GM03348 (cell line): ENCODE data around the gene ZNF329.
"Not testable (repeated sequence)": the region's sequence is repeated elsewhere in the genome, so short reads cannot be mapped to it uniquely, and the experiment has no call there.

Experiments used
- DNase-seq: peaks from one replicate; pipeline ENCODE4 v3.0.0; 2012; ENCODE audit warnings: low spot score

The ZNF329 gene

GRCh38 chr19:58150328-58150921 is at the start of gene ZNF329:
Gene ZNF329, minus strand, starts transcription at chr19:58150789. Its CDS starts 21,286 bp downstream, at chr19:58129503.
- DNase-seq: peak; percentile 99

- no peak for DNase-seq
These were observed 46.5 kb upstream of the ZNF329 start for GRCh38 chr19:58196901-58197616.

- DNase-seq: no peak
These were observed 33.2 kb upstream of the ZNF329 start for GRCh38 chr19:58183817-58184215.

DNA sequence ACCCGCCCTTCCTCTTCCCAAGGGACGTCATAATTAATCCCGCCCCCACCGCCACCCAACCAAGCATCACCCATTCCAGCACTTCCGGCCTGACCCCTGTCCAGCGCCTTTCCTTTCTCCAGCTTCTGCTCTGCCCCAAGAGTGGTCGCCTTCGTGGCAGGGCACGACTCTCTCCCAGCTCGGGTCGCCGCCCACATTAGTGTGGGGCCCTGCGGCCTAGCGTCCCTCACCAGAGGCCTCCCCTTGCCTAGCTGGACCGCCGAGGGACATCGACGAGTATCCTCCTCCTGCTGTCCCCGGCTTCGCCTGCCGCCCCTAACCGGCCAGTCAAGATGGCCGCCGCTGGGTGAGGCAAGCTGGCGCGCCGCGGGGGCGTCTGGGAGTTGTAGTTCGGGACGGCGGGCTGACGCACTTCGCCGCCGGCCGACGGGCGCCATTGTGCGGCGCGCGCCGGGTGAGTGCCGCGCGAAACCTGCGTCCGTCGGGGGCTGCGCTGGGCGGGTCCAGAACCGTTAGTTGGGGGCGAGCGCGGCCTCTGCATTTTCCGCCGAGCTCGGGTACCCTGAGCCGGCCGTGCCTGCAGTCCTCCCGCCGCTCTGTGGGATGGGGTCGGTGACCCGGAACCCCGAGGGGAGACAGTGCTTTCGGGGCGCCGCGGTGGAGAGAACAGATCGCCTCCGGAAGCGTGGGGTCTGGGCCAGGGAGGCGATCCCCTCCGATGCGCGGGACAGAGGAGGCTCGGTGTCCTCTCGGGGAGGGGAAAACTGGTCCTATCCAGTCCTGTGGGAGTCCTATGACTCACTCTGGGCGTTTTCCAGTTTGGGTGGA is 32.6 kb upstream of the ZNF329 start, which contains the start of gene ZNF274:
TSS of gene ZNF274 (plus strand) at position 73 of the 828 bp plus-strand sequence. CDS start 905 bp downstream, outside the sequence.
- DNase-seq: peak; percentile 96

- DNase-seq: peak; percentile 95
These were observed 32.0 kb upstream of the ZNF329 start for GRCh38 chr19:58182577-58182988.

GRCh38 chr19:58181902-58182576 is 31.4 kb upstream of the ZNF329 start:
- DNase-seq: no peak

DNA sequence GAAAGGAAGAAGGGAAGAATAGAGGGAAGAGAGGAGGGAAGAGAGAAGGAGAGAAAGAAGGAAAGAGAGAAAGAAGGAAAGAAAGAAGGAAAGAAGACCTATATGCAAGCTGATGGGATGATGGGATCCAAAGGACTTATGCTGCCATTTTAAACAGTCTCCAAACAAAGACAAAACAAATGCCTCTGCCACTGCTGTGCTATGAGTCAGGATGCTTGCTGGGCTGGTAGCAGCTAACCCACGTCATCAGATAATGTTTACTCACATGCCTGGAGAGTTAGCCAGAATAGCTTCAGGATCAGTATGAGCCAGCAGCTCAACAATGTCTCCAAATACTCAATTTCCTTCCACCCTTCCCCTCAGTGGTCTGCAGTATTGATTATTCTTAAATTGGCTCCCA is 20.3 kb upstream of the ZNF329 start:
- no peak for DNase-seq

DNA sequence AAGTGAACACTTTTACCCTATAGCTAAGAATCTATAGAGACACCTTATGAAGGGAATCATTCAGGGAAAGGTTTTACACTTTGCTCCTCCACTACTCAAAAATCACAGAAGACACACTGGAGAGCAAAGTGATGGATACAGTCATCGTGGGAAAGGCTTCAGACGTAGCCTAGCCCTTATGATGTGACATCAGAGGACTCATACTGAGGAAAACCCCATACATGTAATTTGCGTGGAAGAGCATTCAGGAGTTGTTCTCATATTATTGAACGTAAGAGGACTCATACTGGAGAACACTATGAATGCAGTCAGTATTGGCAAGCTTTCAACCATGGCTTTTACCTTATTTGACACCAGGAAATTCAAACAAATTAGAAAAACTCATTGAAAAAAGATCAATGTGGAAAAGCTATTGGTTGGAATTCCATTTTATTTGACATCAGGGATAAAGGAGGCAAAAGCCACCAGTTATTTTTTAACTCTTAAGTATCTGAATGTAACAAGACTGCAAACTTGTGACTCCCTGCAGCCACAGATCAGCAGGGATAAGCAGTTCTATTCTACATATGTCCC is 16.2 kb upstream of the ZNF329 start:
- no peak for DNase-seq

- DNase-seq: no peak
These were observed 15.7 kb upstream of the ZNF329 start for GRCh38 chr19:58166268-58166667.

DNA sequence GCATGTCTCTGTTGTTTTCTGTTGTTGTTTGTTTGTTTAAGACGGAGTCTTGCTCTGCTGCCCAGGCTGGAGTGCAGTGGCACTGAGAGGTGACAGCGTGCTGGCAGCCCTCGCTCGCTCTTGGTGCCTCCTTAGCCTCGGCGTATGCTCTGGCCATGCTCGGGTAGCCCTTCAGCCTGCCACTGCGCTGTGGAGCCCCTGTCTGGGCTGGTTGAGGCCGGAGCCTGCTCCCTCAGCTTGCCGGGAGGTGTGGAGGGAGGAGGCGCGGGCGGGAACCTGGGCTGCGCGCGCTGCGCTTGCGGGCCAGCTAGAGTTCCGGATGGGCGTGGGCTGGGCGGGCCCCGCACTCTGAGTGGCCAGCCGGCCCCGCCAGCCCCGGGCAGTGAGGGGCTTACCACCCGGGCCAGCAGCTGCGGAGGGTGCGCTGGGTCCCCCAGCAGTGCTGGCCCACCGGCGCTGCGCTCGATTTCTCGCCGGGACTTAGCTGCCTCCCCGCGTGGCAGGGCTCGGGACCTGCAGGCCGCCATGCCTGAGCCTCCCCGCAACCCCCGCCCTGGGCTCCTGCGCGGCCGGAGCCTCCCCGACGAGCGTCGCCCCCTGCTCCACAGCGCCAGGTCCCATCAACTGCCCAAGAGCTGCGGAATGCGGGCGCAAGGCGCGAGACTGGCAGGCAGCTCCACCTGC is 6.6 kb upstream of the ZNF329 start:
- DNase-seq: no peak

- DNase-seq: peak; percentile 97
These were observed 4.4 kb upstream of the ZNF329 start for GRCh38 chr19:58154679-58155648.

DNA sequence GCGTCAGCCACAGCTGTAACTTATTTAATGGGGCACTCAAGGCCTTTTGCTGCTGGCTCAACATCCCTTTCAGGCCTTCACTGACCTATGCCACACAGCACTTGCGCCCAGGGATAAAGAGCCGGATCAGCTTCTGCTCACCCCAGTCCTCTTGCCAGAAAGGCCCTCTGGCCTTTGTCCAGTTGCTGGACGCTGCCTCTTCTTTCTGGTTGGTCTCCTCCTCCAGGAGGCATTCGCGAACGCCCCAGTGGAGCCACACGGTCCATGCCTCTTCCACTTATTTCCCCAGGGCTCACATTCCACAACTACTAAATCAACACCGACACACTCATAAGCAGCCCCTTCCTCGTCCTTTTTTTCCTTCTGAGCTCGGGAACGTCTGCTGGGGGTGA is 3.7 kb upstream of the ZNF329 start:
- peak; percentile 58 for DNase-seq

DNA sequence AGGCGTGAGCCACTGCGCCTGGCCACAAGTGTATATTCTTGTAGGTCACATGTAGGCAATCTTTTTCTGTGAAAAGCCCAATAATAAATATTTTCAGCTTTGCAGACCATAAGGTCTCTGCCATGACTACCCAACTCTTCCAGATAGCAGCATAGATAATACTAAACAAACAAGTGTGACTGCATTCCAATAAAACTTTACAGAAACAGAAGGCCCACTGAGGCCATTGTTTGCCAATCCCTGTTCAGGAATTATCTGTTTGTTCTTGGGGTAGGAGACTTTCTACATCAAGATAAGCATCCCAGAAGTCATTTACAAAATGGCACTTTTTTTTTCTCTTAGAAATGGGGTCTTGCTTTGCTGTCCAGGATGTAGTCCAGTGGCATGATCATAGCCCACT is 2.8 kb upstream of the ZNF329 start:
- DNase-seq: no peak

GRCh38 chr19:58147475-58147874 is 3.1 kb downstream of the ZNF329 start:
- DNase-seq: not testable (repeated sequence)

GRCh38 chr19:58145849-58146248 is 4.7 kb downstream of the ZNF329 start:
- DNase-seq: no peak

- DNase-seq: no peak
These were observed 16.3 kb downstream of the ZNF329 start for GRCh38 chr19:58134244-58134643.

- DNase-seq: no peak
These were observed 21.3 kb downstream of the ZNF329 start for GRCh38 chr19:58129284-58129683.

DNA sequence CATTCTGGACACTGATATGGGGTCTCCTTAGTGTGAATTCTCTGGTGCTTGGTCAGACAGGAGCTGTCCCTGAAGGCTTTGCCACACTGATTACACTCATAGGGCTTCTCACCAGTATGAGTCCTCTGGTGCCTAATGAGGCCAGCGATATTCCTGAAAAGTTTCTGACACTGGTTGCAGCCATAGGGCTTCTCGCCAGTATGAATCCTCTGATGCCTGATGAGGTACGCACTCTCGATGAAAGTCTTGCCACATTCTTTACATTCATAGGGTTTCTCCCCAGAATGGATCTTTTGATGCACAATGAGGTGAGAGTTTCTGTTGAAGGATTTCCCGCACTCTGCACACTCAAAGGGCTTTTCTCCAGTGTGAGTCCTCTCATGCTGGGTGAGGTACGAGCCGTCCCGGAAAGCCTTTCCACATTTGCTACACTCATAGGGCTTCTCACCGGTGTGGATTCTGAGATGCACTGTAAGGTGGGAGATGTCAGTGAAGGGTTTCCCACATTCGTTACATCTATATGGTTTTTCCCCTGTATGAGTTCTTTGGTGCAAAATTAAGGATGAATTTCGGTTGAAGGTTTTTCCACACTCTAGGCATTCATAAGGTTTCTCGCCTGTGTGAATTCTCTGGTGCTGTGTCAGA is 22.4 kb downstream of the ZNF329 start:
- DNase-seq: no peak

GRCh38 chr19:58123354-58123753 is 27.2 kb downstream of the ZNF329 start:
- no peak for DNase-seq
